GM20000 (cell line): ENCODE measurements around the gene DPH5.
"Not testable (repeated sequence)": the region's sequence is repeated elsewhere in the genome, so short reads cannot be mapped to it uniquely, and the experiment has no call there.

Source experiments
- DNase-seq: peaks from one replicate; pipeline ENCODE4 v3.0.0; 2012; ENCODE audit warnings: low spot score
- CTCF ChIP-seq: IDR thresholded peaks from 2 replicates; pipeline ENCODE4 v1.5.1; 2012; ENCODE audit warnings: mild to moderate bottlenecking, control low read depth; ENCODE audit errors: extremely low read depth, missing control alignments

Gene DPH5

GRCh38 chr1:101025657-101026429 is at the start of gene DPH5:
Gene DPH5, minus strand, starts transcription at chr1:101025784. Its CDS starts 341 bp downstream, at chr1:101025443.
- DNase-seq: peak; percentile 79

GRCh38 chr1:101073836-101074235 is 48.3 kb upstream of the DPH5 start:
- no peak for TF ChIP-seq CTCF
- no peak for DNase-seq

More at GRCh38 chr1:101025657-101026429, at the start of gene DPH5:
- no peak for TF ChIP-seq CTCF

GRCh38 chr1:101071470-101071891 is 45.9 kb upstream of the DPH5 start:
- no peak for TF ChIP-seq CTCF
- no peak for DNase-seq

- TF ChIP-seq CTCF: no peak
- no peak for DNase-seq
Measured at GRCh38 chr1:101069158-101069557, 43.6 kb upstream of the DPH5 start.

- DNase-seq: not testable (repeated sequence)
Measured at GRCh38 chr1:101066937-101067335, 41.4 kb upstream of the DPH5 start.

GRCh38 chr1:101066260-101066936 is 40.8 kb upstream of the DPH5 start:
- no peak for DNase-seq
- TF ChIP-seq CTCF: no peak

GRCh38 chr1:101065575-101065974 is 40.0 kb upstream of the DPH5 start:
- TF ChIP-seq CTCF: no peak
- DNase-seq: no peak
